HepG2 (cell line): ENCODE data around the gene LMAN1L. TPM values are rescaled to one million over a fixed set of nuclear protein-coding genes. Genes with fewer than 3 reads are reported as not detected.
A peak's percentile ranks its signal among the peaks of the same experiment; 100 is the strongest.

Experiments
- ATAC-seq: fragments of 200-7000 bp; cut with Tn5 transposase; 3 replicates; pipeline ENCODE4 v1.9.1; 2020; ENCODE audit warnings: mild to moderate bottlenecking, moderate library complexity
- BruUV-seq: library from RNA; stranded (reverse); fragments of 400-500 nt; replicated peaks from 2 replicates; lab custom pipeline; 2021; lab: Mats Ljungman, UMichigan
- CTCF ChIA-PET: fragments of 300-600 bp; formaldehyde crosslinking; extraction: SDS; loops from one replicate; lab custom pipeline; 2021; ENCODE audit warnings: low total read pairs, inconsistent platforms, low intra/inter-chr PET ratio; lab: Yijun Ruan, JAX
- POLR2A ChIA-PET: fragments of 350-600 bp; sonication (Branson Sonifier 250); formaldehyde crosslinking; loops from one replicate; lab custom pipeline; 2020; ENCODE audit warnings: antibody characterized with exemption, inconsistent platforms; lab: Yijun Ruan, JAX
- DNase-seq: peaks from one replicate; pipeline ENCODE4 v3.0.0-alpha.2; 2015; ENCODE audit warnings: low spot score
- FAIRE-seq: peaks from 3 replicates; lab custom pipeline; 2011; peaks lifted over from hg19 to GRCh38; lab: Jason Lieb, UNC
- H2AFZ ChIP-seq: one replicate; pipeline ENCODE4 v1.6.1; 2011; ENCODE audit warnings: low read length, inconsistent platforms
- H3K27ac ChIP-seq: fragments of 300-600 bp; 3 replicates; pipeline ENCODE4 v1.8.0; 2011; ENCODE audit warnings: mixed run types, mild to moderate bottlenecking, mixed read lengths, low read length, inconsistent platforms; ENCODE audit not compliant: insufficient read depth; ENCODE audit errors: extremely low read length
- H3K27me3 ChIP-seq, 2 experiments: fragments of 200-600 bp in 1 of 2; 2 replicates in 1 of 2; 3 replicates in 1 of 2; pipeline versions ENCODE4 v1.6.0 to v1.8.0; 2011; ENCODE audit warnings: low read length in 2 of 2, mild to moderate bottlenecking in 2 of 2, moderate library complexity in 2 of 2, inconsistent platforms in 1 of 2; ENCODE audit not compliant: insufficient read depth in 2 of 2, control insufficient read depth in 1 of 2
- H3K36me3 ChIP-seq, 2 experiments: fragments of 200-600 bp in 1 of 2; replicated peaks in 1 of 2; 2 replicates in 1 of 2; 3 replicates in 1 of 2; pipeline versions ENCODE4 v1.5.1 to v1.8.0; 2011; ENCODE audit warnings: low read length in 2 of 2, inconsistent platforms in 1 of 2; ENCODE audit not compliant: insufficient read depth in 2 of 2, control insufficient read depth in 1 of 2
- H3K4me1 ChIP-seq: 2 replicates; pipeline ENCODE4 v1.5.1; 2012; ENCODE audit warnings: low read length, inconsistent platforms; ENCODE audit not compliant: insufficient read depth
- H3K4me2 ChIP-seq: 2 replicates; pipeline ENCODE4 v1.6.0; 2011; ENCODE audit warnings: low read depth, low read length, inconsistent platforms
- H3K4me3 ChIP-seq, 3 experiments: fragments of 200-600 bp in 1 of 3; sonication (generic), shearing (Covaris generic) in 1 of 3; replicated peaks in 1 of 3; 2 replicates each; pipeline ENCODE4 v1.5.1; 2011 to 2016; ENCODE audit warnings: low read length in 3 of 3, inconsistent platforms in 2 of 3, low read depth in 2 of 3, mild to moderate bottlenecking in 2 of 3, control low read depth in 1 of 3, mixed read lengths in 1 of 3; ENCODE audit not compliant: insufficient read depth in 1 of 3
- H3K79me2 ChIP-seq: one replicate; pipeline ENCODE4 v1.6.1; 2011; ENCODE audit warnings: low read length, inconsistent platforms; ENCODE audit not compliant: insufficient read depth
- H3K9ac ChIP-seq: 2 replicates; pipeline ENCODE4 v1.6.0; 2011; ENCODE audit warnings: mild to moderate bottlenecking, low read depth, low read length, inconsistent platforms; ENCODE audit not compliant: insufficient read depth
- H3K9me3 ChIP-seq: 2 replicates; pipeline ENCODE4 v1.5.1; 2012; ENCODE audit warnings: mild to moderate bottlenecking, low read length
- H4K20me1 ChIP-seq: 2 replicates; pipeline ENCODE4 v1.6.0; 2011; ENCODE audit warnings: inconsistent platforms, mild to moderate bottlenecking, low read length, moderate library complexity; ENCODE audit not compliant: insufficient read depth
- AGO1 ChIP-seq: fragments of 200-400 bp; formaldehyde crosslinking; IDR thresholded peaks from 2 replicates; pipeline ENCODE4 v1.6.1; 2017; ENCODE audit warnings: mild to moderate bottlenecking, low read depth, low read length, moderate library complexity; ENCODE audit not compliant: poor library complexity, severe bottlenecking
- ELF1 ChIP-seq: sonication (generic); formaldehyde crosslinking; IDR thresholded peaks from 2 replicates; pipeline ENCODE4 v1.4.0; 2020; ENCODE audit warnings: missing genetic modification reagents
- FOXK1 ChIP-seq: sonication (generic); formaldehyde crosslinking; IDR thresholded peaks from 2 replicates; pipeline ENCODE4 v1.4.0; 2020; ENCODE audit warnings: low read depth, missing genetic modification reagents, borderline replicate concordance
- GMEB2 ChIP-seq: IDR thresholded peaks from 2 replicates; pipeline ENCODE4 v1.6.1; 2016; ENCODE audit warnings: missing biosample characterization, missing genetic modification reagents, low read depth
- HOXA5 ChIP-seq: sonication (generic); formaldehyde crosslinking; IDR thresholded peaks from 2 replicates; pipeline ENCODE4 v1.4.0; 2020; ENCODE audit warnings: missing genetic modification reagents
- NKX3-1 ChIP-seq: sonication (generic); formaldehyde crosslinking; IDR thresholded peaks from 2 replicates; pipeline ENCODE4 v1.5.0; 2020; ENCODE audit warnings: missing genetic modification reagents
- NR2F2 ChIP-seq: IDR thresholded peaks from 2 replicates; pipeline ENCODE4 v1.6.1; 2012; ENCODE audit warnings: low read depth, inconsistent platforms, borderline replicate concordance
- RNF219 ChIP-seq: sonication (generic); formaldehyde crosslinking; IDR thresholded peaks from 2 replicates; pipeline ENCODE4 v1.5.0; 2020; ENCODE audit warnings: mild to moderate bottlenecking, missing genetic modification reagents
- SALL1 ChIP-seq: sonication (generic); formaldehyde crosslinking; IDR thresholded peaks from 2 replicates; pipeline ENCODE4 v1.8.0; 2022; ENCODE audit warnings: mild to moderate bottlenecking, missing genetic modification reagents
- SPEN ChIP-seq: sonication (generic); formaldehyde crosslinking; IDR thresholded peaks from 2 replicates; pipeline ENCODE4 v1.5.1; 2020; ENCODE audit warnings: low read depth, mild to moderate bottlenecking, missing genetic modification reagents
- TCF12 ChIP-seq, 2 experiments: fragments of 450-650 bp in 1 of 2; sonication (generic) in 1 of 2; formaldehyde crosslinking in 1 of 2; IDR thresholded peaks; 2 replicates each; pipeline versions ENCODE4 v1.6.1 to v1.8.0; 2017 to 2022; ENCODE audit warnings: antibody characterized with exemption in 1 of 2, mild to moderate bottlenecking in 1 of 2, missing genetic modification reagents in 1 of 2, moderate library complexity in 1 of 2
- TEF ChIP-seq: sonication (generic); formaldehyde crosslinking; IDR thresholded peaks from 2 replicates; pipeline ENCODE4 v1.5.0; 2020; ENCODE audit warnings: missing genetic modification reagents
- ZFP36L2 ChIP-seq: sonication (generic); formaldehyde crosslinking; IDR thresholded peaks from 2 replicates; pipeline ENCODE4 v1.4.0; 2020; ENCODE audit warnings: missing genetic modification reagents
- ZNF484 ChIP-seq: sonication (generic); formaldehyde crosslinking; IDR thresholded peaks from 2 replicates; pipeline ENCODE4 v1.5.1; 2020; ENCODE audit warnings: mild to moderate bottlenecking, low read depth, missing genetic modification reagents, borderline replicate concordance
- ZNF615 ChIP-seq: sonication (generic); formaldehyde crosslinking; IDR thresholded peaks from 2 replicates; pipeline ENCODE4 v1.5.0; 2020; ENCODE audit warnings: mild to moderate bottlenecking, missing genetic modification reagents, borderline replicate concordance
- ZNF652 ChIP-seq: IDR thresholded peaks from 2 replicates; pipeline ENCODE4 v1.6.1; 2016; ENCODE audit warnings: low read depth, borderline replicate concordance
- WGBS: methylation state at CpG from one replicate; pipeline ENCODE4 v1.1.6; 2017; ENCODE audit warnings: low lambda C conversion rate; 5-methylcytosine and 5-hydroxymethylcytosine counted together
- in situ Hi-C: cut with HindIII; loops from 2 replicates; pipeline ENCODE4 v1.10.0; 2017; ENCODE audit warnings: low pct_unique_long_range_greater_than_20kb; ENCODE audit not compliant: extremely low pct_ligation_motif_present
- intact Hi-C: fragments of 100-400 bp; cut with micrococcal nuclease; formaldehyde crosslinking; loops from one replicate; pipeline ENCODE4 v1.10.0; 2022; ENCODE audit not compliant: unreplicated experiment
- polyA plus RNA-seq, 8 experiments: library from polyadenylated mRNA; depleted of rRNA in 3 of 8; stranded (reverse) in 7 of 8; unstranded in 1 of 8; fragments of >200 nt; fragmentation: Illumina TruSeq in 4 of 8; extraction: Trizol in 4 of 8; gene quantifications; 2 replicates each; pipeline versions ENCODE4 v1.2.1 to v1.2.3, GENCODE V29; 2011 to 2016; ENCODE audit warnings: low read depth in 4 of 8, missing spikeins in 1 of 8, mixed read lengths in 1 of 8; ENCODE audit not compliant: insufficient read depth in 1 of 8
- total RNA-seq, 5 experiments: library from RNA; depleted of rRNA; stranded (reverse); fragments of >200 nt; fragmentation: Illumina TruSeq; extraction: Trizol; gene quantifications; 2 replicates each; pipeline ENCODE4 v1.2.3, GENCODE V29; 2016; ENCODE audit warnings: low read depth in 1 of 5

Gene LMAN1L
- total and polyA plus RNA-seq, 2 of the 13 experiments (the other 11 are each of a cell fraction or from before 2014, with no cell fraction given): not detected

GRCh38 chr15:74842581-74843444 is 30.2 kb downstream of the LMAN1L start, which contains the start of gene ULK3:
TSS of gene ULK3 (minus strand) at chr15:74843156. CDS start at chr15:74843105, 51 bp downstream.
- no TSS peak for BruUV-seq
- in situ Hi-C loops: no loop called here
- Histone ChIP-seq H3K36me3 (peaks cover 6 to 19% of the 10 kb centered on the region in 2 experiments; a peak in 4 of 5 replicates), H3K79me2 (no peaks in the 10 kb centered on the region), H3K4me2 (peak within 1 kb of the TSS; percentile 89), H3K4me3 (peak within 1 kb of the TSS; percentile 70 to 84 (median 80)), H3K27ac (peak within 1 kb of the TSS; percentile 57), H3K27me3 (no peaks in the 10 kb centered on the region), H2AFZ (peak within 1 kb of the TSS; percentile 89), H3K9ac (peak within 1 kb of the TSS; percentile 71), H3K9me3 (no peaks in the 10 kb centered on the region), H4K20me1 (no peaks in the 10 kb centered on the region), H3K4me1 (peaks cover 22% of the 10 kb centered on the region)
- ChIA-PET POLR2A (interaction anchor here (0.6 to 1.0 kb wide), 6 partner anchors 15 to 59 kb away, joined by 3 to 7 read pairs (median 4); partner anchors contain the start of gene SCAMP2), CTCF (interaction anchor here (0.6 to 1.8 kb wide), 3 partner anchors 59 to 74 kb away, joined by 3 to 6 read pairs (median 3); no protein-coding TSS in a partner anchor)
- ATAC-seq: peak; percentile 81
- intact Hi-C loops: loop anchor here (2.0 kb wide), 1 partner anchor 14 kb away; no protein-coding TSS in a partner anchor
- FAIRE-seq: peak; percentile 83
- WGBS: 6% methylated on average over 26 of the region's 84 CpGs
- peak; percentile 70 for DNase-seq
- TF ChIP-seq TCF12 (IDR thresholded peaks at IDR 0.05): no peak
- no peak for TF ChIP-seq TCF12 (CRISPR knock-in tag; IDR thresholded peaks at IDR 0.05)
- TF ChIP-seq TEF (CRISPR knock-in tag): no peak
- no peak for TF ChIP-seq ZNF615
- no peak for TF ChIP-seq HOXA5 (CRISPR knock-in tag)
- no peak for TF ChIP-seq NKX3-1 (CRISPR knock-in tag)
- TF ChIP-seq ZNF484 (CRISPR knock-in tag): no peak
- TF ChIP-seq FOXK1 (CRISPR knock-in tag): no peak
- no peak for TF ChIP-seq RNF219
- TF ChIP-seq GMEB2: no peak
- peak; percentile 54; the same call in 1 of the 2 replicates for TF ChIP-seq SALL1 (CRISPR knock-in tag)
- TF ChIP-seq ZFP36L2 (CRISPR knock-in tag): no peak
- TF ChIP-seq NR2F2: no peak
- TF ChIP-seq AGO1: peak; percentile 69
- TF ChIP-seq ELF1: no peak
- TF ChIP-seq SPEN (CRISPR knock-in tag): peak; percentile 78
- no peak for TF ChIP-seq ZNF652 (CRISPR knock-in tag)
